H9 (cell line): Measurements from ENCODE around the gene UBAC1. TPM values are rescaled to one million over a fixed set of nuclear protein-coding genes. Genes with fewer than 3 reads are reported as not detected.

ENCODE experiments used
- DNase-seq: peaks from one replicate; pipeline ENCODE4 v3.0.0-alpha.2; 2017
- H2AFZ ChIP-seq: one replicate; pipeline ENCODE4 v1.6.1; 2013; ENCODE audit warnings: mild to moderate bottlenecking, low read length, control low read depth, moderate library complexity
- H2AK5ac ChIP-seq: 2 replicates; pipeline ENCODE4 v1.6.1; 2013; ENCODE audit warnings: low read length, control low read depth, mixed read lengths; ENCODE audit not compliant: insufficient read length
- H2BK120ac ChIP-seq: one replicate; pipeline ENCODE4 v1.6.1; 2013; ENCODE audit warnings: low read depth, mild to moderate bottlenecking, low read length, control low read depth, inconsistent platforms; ENCODE audit not compliant: poor library complexity, severe bottlenecking
- H2BK12ac ChIP-seq: 2 replicates; pipeline ENCODE4 v1.6.1; 2013; ENCODE audit warnings: low read length, control low read depth, mixed read lengths, low read depth; ENCODE audit not compliant: insufficient read length
- H2BK15ac ChIP-seq: 2 replicates; pipeline ENCODE4 v1.6.1; 2013; ENCODE audit warnings: low read depth, low read length, control low read depth
- H2BK20ac ChIP-seq: one replicate; pipeline ENCODE4 v1.6.1; 2013; ENCODE audit warnings: low read depth, mild to moderate bottlenecking, low read length, control low read depth, inconsistent platforms; ENCODE audit not compliant: poor library complexity, severe bottlenecking
- H2BK5ac ChIP-seq: 2 replicates; pipeline ENCODE4 v1.6.1; 2013; ENCODE audit warnings: low read length, control low read depth, mixed read lengths; ENCODE audit not compliant: insufficient read length
- H3K14ac ChIP-seq: 2 replicates; pipeline ENCODE4 v1.6.1; 2013; ENCODE audit warnings: low read length, control low read depth; ENCODE audit not compliant: insufficient read depth
- H3K18ac ChIP-seq: 2 replicates; pipeline ENCODE4 v1.6.1; 2013; ENCODE audit warnings: low read depth, mild to moderate bottlenecking, mixed read lengths, low read length, control low read depth; ENCODE audit not compliant: insufficient read length
- H3K23ac ChIP-seq: 2 replicates; pipeline ENCODE4 v1.6.1; 2013; ENCODE audit warnings: low read length, control low read depth, mixed read lengths, low read depth; ENCODE audit not compliant: insufficient read length
- H3K23me2 ChIP-seq: 2 replicates; pipeline ENCODE4 v1.6.1; 2013; ENCODE audit warnings: low read depth, mild to moderate bottlenecking, mixed read lengths, low read length, control low read depth; ENCODE audit not compliant: insufficient read length, poor library complexity, severe bottlenecking
- H3K27ac ChIP-seq: 2 replicates; pipeline ENCODE4 v1.5.1; 2013; ENCODE audit warnings: low read length, control low read depth, mixed read lengths, low read depth; ENCODE audit not compliant: insufficient read length
- H3K27me3 ChIP-seq: 2 replicates; pipeline ENCODE4 v1.6.1; 2013; ENCODE audit warnings: low read length, control low read depth, inconsistent platforms; ENCODE audit not compliant: insufficient read depth
- H3K4ac ChIP-seq: 2 replicates; pipeline ENCODE4 v1.6.1; 2013; ENCODE audit warnings: low read depth, mild to moderate bottlenecking, control low read depth, inconsistent platforms, low read length, moderate library complexity
- H3K4me1 ChIP-seq: 2 replicates; pipeline ENCODE4 v1.6.1; 2013; ENCODE audit warnings: low read length, control low read depth, inconsistent platforms; ENCODE audit not compliant: insufficient read depth
- H3K4me2 ChIP-seq: 2 replicates; pipeline ENCODE4 v1.6.1; 2013; ENCODE audit warnings: low read length, control low read depth, mixed read lengths; ENCODE audit not compliant: insufficient read length, insufficient read depth
- H3K56ac ChIP-seq: 2 replicates; pipeline ENCODE4 v1.6.1; 2013; ENCODE audit warnings: low read depth, mild to moderate bottlenecking, mixed read lengths, low read length, control low read depth; ENCODE audit not compliant: insufficient read length
- H3K79me1 ChIP-seq: 2 replicates; pipeline ENCODE4 v1.6.1; 2013; ENCODE audit warnings: low read depth, mild to moderate bottlenecking, moderate library complexity, low read length, control low read depth, inconsistent platforms; ENCODE audit not compliant: insufficient read depth, poor library complexity, severe bottlenecking
- H3K79me2 ChIP-seq: 2 replicates; pipeline ENCODE4 v1.6.1; 2013; ENCODE audit warnings: low read length, control low read depth, inconsistent platforms; ENCODE audit not compliant: insufficient read depth
- H3K9ac ChIP-seq: 2 replicates; pipeline ENCODE4 v1.6.1; 2013; ENCODE audit warnings: low read length, control low read depth, mixed read lengths; ENCODE audit not compliant: insufficient read length; ENCODE audit errors: extremely low read depth
- H3K9me3 ChIP-seq: one replicate; pipeline ENCODE4 v1.6.1; 2013; ENCODE audit warnings: low read depth, low read length, inconsistent platforms; ENCODE audit not compliant: control insufficient read depth
- H3T11ph ChIP-seq: one replicate; pipeline ENCODE4 v1.6.1; 2013; ENCODE audit warnings: mild to moderate bottlenecking, low read length, control low read depth, inconsistent platforms
- H4K20me1 ChIP-seq: one replicate; pipeline ENCODE4 v1.6.1; 2013; ENCODE audit not compliant: control insufficient read depth, insufficient read length, insufficient read depth
- H4K5ac ChIP-seq: 2 replicates; pipeline ENCODE4 v1.6.1; 2013; ENCODE audit warnings: low read depth, mild to moderate bottlenecking, mixed read lengths, low read length, control low read depth; ENCODE audit not compliant: insufficient read length
- H4K8ac ChIP-seq: replicated peaks from 2 replicates; pipeline ENCODE4 v1.6.1; 2013; ENCODE audit warnings: low read length, control low read depth, mixed read lengths, low read depth; ENCODE audit not compliant: insufficient read length
- H4K91ac ChIP-seq: 2 replicates; pipeline ENCODE4 v1.6.1; 2013; ENCODE audit warnings: low read depth, mild to moderate bottlenecking, moderate library complexity, mixed read lengths, low read length, control low read depth; ENCODE audit not compliant: insufficient read length
- H3K27ac Mint-ChIP-seq, 3 experiments: 2 replicates in 2 of 3; 3 replicates in 1 of 3; pipeline ENCODE4 v1.8.0; 2020 to 2021; ENCODE audit warnings: mixed read lengths in 3 of 3, mild to moderate bottlenecking in 1 of 3, moderate library complexity in 1 of 3
- H3K27me3 Mint-ChIP-seq: 2 replicates; pipeline ENCODE4 v1.8.0; 2021; ENCODE audit warnings: low read depth, mild to moderate bottlenecking, moderate library complexity, mixed read lengths
- H3K36me3 Mint-ChIP-seq, 3 experiments: 2 replicates in 2 of 3; 3 replicates in 1 of 3; pipeline ENCODE4 v1.8.0; 2020 to 2021; ENCODE audit warnings: low read depth in 3 of 3, mixed read lengths in 3 of 3; ENCODE audit not compliant: insufficient read depth in 1 of 3
- H3K4me1 Mint-ChIP-seq, 2 experiments: 2 replicates each; pipeline ENCODE4 v1.8.0; 2020; ENCODE audit warnings: mixed read lengths in 2 of 2
- H3K4me3 Mint-ChIP-seq, 2 experiments: 2 replicates in 1 of 2; 3 replicates in 1 of 2; pipeline ENCODE4 v1.8.0; 2020 to 2021; ENCODE audit warnings: mild to moderate bottlenecking in 2 of 2, mixed read lengths in 2 of 2, moderate library complexity in 1 of 2
- H3K9me3 Mint-ChIP-seq, 2 experiments: 2 replicates in 1 of 2; 3 replicates in 1 of 2; pipeline ENCODE4 v1.8.0; 2020; ENCODE audit warnings: mild to moderate bottlenecking in 2 of 2, mixed read lengths in 2 of 2, moderate library complexity in 1 of 2
- WGBS: extraction: QIAGEN DNeasy Blood & Tissue Kit; methylation state at CpG from one replicate; pipeline ENCODE4 v1.1.7; 2013; ENCODE audit warnings: missing lambda C conversion rate, low lambda C conversion rate, mixed read lengths; ENCODE audit not compliant: insufficient read length; ENCODE audit errors: extremely low coverage; 5-methylcytosine and 5-hydroxymethylcytosine counted together
- total RNA-seq: library from RNA; stranded (reverse); gene quantifications from 2 replicates; pipeline ENCODE4 v1.2.1, GENCODE V29; 2021
- TF ChIP-seq, protein P1 (sequence below): fragments of 200-600 bp; sonication (generic); conservative IDR thresholded peaks from 3 replicates; pipeline ENCODE4 v1.8.0; 2021; ENCODE audit warnings: antibody characterized with exemption, mild to moderate bottlenecking

UBAC1 gene
- total RNA-seq, 1 experiment from 2014 or later, result 47.5 TPM

DNA sequence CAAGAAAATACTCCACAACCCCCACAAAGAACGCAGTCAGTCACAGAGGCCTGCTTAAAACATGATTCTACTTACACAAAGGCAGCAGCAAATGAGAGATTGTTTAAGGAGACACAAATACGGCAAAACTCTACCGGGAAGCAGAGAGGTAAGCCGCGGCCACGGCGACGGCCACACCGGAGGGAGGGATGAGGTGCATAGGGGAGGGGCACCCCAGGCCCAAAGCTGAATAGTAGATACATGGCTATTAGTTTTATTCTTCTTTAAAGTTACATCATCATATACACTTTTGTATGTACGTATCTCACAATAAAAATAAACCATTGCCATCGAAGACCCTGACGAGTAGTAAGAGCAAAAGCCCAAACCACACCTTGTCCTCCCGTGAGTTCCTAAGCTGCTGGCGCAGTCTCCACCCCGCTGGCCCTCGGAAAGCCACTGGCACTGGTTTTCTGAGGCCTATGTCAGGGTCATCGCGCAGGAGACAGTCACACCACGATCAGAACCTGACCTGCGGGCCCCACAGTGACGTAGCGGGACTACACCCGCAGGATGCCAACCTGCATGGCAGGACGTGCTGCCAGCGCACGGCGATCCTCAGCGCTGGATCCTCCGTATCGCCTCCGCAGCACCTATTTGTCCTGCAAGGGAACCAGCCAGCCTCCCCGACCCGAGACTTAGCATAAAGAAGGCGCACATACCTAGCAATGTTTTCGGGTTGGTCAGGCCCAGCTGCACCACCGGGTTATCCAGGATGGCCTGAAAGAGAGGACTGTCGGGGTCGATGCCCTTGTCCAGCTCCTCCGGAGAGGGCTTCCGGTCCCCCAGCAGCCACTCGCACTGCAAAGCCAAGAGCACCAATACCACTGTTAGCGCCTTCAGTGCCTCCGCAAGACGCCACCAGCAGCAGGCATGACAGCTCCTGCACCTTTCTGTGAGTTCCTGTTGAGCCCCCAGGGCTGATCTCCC lies 23.4 kb downstream of the UBAC1 start:
- H4K5ac ChIP-seq, result no peak overlapping the region
- no peaks in the 10 kb centered on the region for H3K27me3 ChIP-seq
- H4K8ac ChIP-seq, result no peak overlapping the region
- H3T11ph ChIP-seq, result no peak overlapping the region
- H2AFZ ChIP-seq, result no peak overlapping the region
- no peak overlapping the region for H3K4me2 ChIP-seq
- WGBS, result no CpG with 5 or more reads among the region's 44 CpGs
- no peak overlapping the region for H3K18ac ChIP-seq
- TF ChIP-seq, protein P1, sequence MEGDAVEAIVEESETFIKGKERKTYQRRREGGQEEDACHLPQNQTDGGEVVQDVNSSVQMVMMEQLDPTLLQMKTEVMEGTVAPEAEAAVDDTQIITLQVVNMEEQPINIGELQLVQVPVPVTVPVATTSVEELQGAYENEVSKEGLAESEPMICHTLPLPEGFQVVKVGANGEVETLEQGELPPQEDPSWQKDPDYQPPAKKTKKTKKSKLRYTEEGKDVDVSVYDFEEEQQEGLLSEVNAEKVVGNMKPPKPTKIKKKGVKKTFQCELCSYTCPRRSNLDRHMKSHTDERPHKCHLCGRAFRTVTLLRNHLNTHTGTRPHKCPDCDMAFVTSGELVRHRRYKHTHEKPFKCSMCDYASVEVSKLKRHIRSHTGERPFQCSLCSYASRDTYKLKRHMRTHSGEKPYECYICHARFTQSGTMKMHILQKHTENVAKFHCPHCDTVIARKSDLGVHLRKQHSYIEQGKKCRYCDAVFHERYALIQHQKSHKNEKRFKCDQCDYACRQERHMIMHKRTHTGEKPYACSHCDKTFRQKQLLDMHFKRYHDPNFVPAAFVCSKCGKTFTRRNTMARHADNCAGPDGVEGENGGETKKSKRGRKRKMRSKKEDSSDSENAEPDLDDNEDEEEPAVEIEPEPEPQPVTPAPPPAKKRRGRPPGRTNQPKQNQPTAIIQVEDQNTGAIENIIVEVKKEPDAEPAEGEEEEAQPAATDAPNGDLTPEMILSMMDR, result no peak
- no peak overlapping the region for H3K4me3 Mint-ChIP-seq
- H3K9ac ChIP-seq, result no peak overlapping the region
- H2BK12ac ChIP-seq, result no peak overlapping the region
- H3K4me1 Mint-ChIP-seq, result no peaks in the 10 kb centered on the region
- H3K9me3 ChIP-seq, result no peaks in the 10 kb centered on the region
- H2AK5ac ChIP-seq, result no peak overlapping the region
- H4K91ac ChIP-seq, result no peak overlapping the region
- no peak overlapping the region for H3K14ac ChIP-seq
- no peak overlapping the region for H2BK5ac ChIP-seq
- H3K79me2 ChIP-seq, result no peaks in the 10 kb centered on the region
- H2BK120ac ChIP-seq, result no peak overlapping the region
- H3K4ac ChIP-seq, result no peak overlapping the region
- peaks cover 9 to 10% of the 10 kb centered on the region in 2 experiments; a peak in 4 of 5 replicates for H3K9me3 Mint-ChIP-seq
- H3K27ac ChIP-seq, result no peak overlapping the region
- H3K36me3 Mint-ChIP-seq, result peaks cover 44 to 80% (median 76%) of the 10 kb centered on the region in 3 experiments
- H3K4me1 ChIP-seq, result no peaks in the 10 kb centered on the region
- peaks cover 3% of the 10 kb centered on the region for H4K20me1 ChIP-seq
- no peaks in the 10 kb centered on the region for H3K27me3 Mint-ChIP-seq
- no peak for DNase-seq
- no peak overlapping the region for H3K23ac ChIP-seq
- H3K79me1 ChIP-seq, result no peaks in the 10 kb centered on the region
- H2BK15ac ChIP-seq, result no peak overlapping the region
- no peaks in the 10 kb centered on the region for H3K23me2 ChIP-seq
- no peak overlapping the region for H2BK20ac ChIP-seq
- no peak overlapping the region for H3K27ac Mint-ChIP-seq
- H3K56ac ChIP-seq, result no peak overlapping the region
